HepG2 (cell line): ENCODE data around the gene ING2. TPM values are rescaled to one million over a fixed set of nuclear protein-coding genes. Genes with fewer than 3 reads are reported as not detected.

Experiments
- ATAC-seq: fragments of 200-7000 bp; cut with Tn5 transposase; 3 replicates; pipeline ENCODE4 v1.9.1; 2020; ENCODE audit warnings: mild to moderate bottlenecking, moderate library complexity
- BruUV-seq: library from RNA; stranded (reverse); fragments of 400-500 nt; replicated peaks from 2 replicates; lab custom pipeline; 2021; lab: Mats Ljungman, UMichigan
- CTCF ChIA-PET: fragments of 300-600 bp; formaldehyde crosslinking; extraction: SDS; loops from one replicate; lab custom pipeline; 2021; ENCODE audit warnings: low total read pairs, inconsistent platforms, low intra/inter-chr PET ratio; lab: Yijun Ruan, JAX
- POLR2A ChIA-PET: fragments of 350-600 bp; sonication (Branson Sonifier 250); formaldehyde crosslinking; loops from one replicate; lab custom pipeline; 2020; ENCODE audit warnings: antibody characterized with exemption, inconsistent platforms; lab: Yijun Ruan, JAX
- DNase-seq: peaks from one replicate; pipeline ENCODE4 v3.0.0-alpha.2; 2015; ENCODE audit warnings: low spot score
- FAIRE-seq: peaks from 3 replicates; lab custom pipeline; 2011; peaks lifted over from hg19 to GRCh38; lab: Jason Lieb, UNC
- H2AFZ ChIP-seq: one replicate; pipeline ENCODE4 v1.6.1; 2011; ENCODE audit warnings: low read length, inconsistent platforms
- H3K27ac ChIP-seq: fragments of 300-600 bp; 3 replicates; pipeline ENCODE4 v1.8.0; 2011; ENCODE audit warnings: mixed run types, mild to moderate bottlenecking, mixed read lengths, low read length, inconsistent platforms; ENCODE audit not compliant: insufficient read depth; ENCODE audit errors: extremely low read length
- H3K27me3 ChIP-seq, 2 experiments: fragments of 200-600 bp in 1 of 2; 2 replicates in 1 of 2; 3 replicates in 1 of 2; pipeline versions ENCODE4 v1.6.0 to v1.8.0; 2011; ENCODE audit warnings: low read length in 2 of 2, mild to moderate bottlenecking in 2 of 2, moderate library complexity in 2 of 2, inconsistent platforms in 1 of 2; ENCODE audit not compliant: insufficient read depth in 2 of 2, control insufficient read depth in 1 of 2
- H3K36me3 ChIP-seq, 2 experiments: fragments of 200-600 bp in 1 of 2; replicated peaks in 1 of 2; 2 replicates in 1 of 2; 3 replicates in 1 of 2; pipeline versions ENCODE4 v1.5.1 to v1.8.0; 2011; ENCODE audit warnings: low read length in 2 of 2, inconsistent platforms in 1 of 2; ENCODE audit not compliant: insufficient read depth in 2 of 2, control insufficient read depth in 1 of 2
- H3K4me1 ChIP-seq: 2 replicates; pipeline ENCODE4 v1.5.1; 2012; ENCODE audit warnings: low read length, inconsistent platforms; ENCODE audit not compliant: insufficient read depth
- H3K4me2 ChIP-seq: 2 replicates; pipeline ENCODE4 v1.6.0; 2011; ENCODE audit warnings: low read depth, low read length, inconsistent platforms
- H3K4me3 ChIP-seq, 3 experiments: fragments of 200-600 bp in 1 of 3; sonication (generic), shearing (Covaris generic) in 1 of 3; replicated peaks in 1 of 3; 2 replicates each; pipeline ENCODE4 v1.5.1; 2011 to 2016; ENCODE audit warnings: low read length in 3 of 3, inconsistent platforms in 2 of 3, low read depth in 2 of 3, mild to moderate bottlenecking in 2 of 3, control low read depth in 1 of 3, mixed read lengths in 1 of 3; ENCODE audit not compliant: insufficient read depth in 1 of 3
- H3K79me2 ChIP-seq: one replicate; pipeline ENCODE4 v1.6.1; 2011; ENCODE audit warnings: low read length, inconsistent platforms; ENCODE audit not compliant: insufficient read depth
- H3K9ac ChIP-seq: 2 replicates; pipeline ENCODE4 v1.6.0; 2011; ENCODE audit warnings: mild to moderate bottlenecking, low read depth, low read length, inconsistent platforms; ENCODE audit not compliant: insufficient read depth
- H3K9me3 ChIP-seq: 2 replicates; pipeline ENCODE4 v1.5.1; 2012; ENCODE audit warnings: mild to moderate bottlenecking, low read length
- H4K20me1 ChIP-seq: 2 replicates; pipeline ENCODE4 v1.6.0; 2011; ENCODE audit warnings: inconsistent platforms, mild to moderate bottlenecking, low read length, moderate library complexity; ENCODE audit not compliant: insufficient read depth
- CBX2 ChIP-seq, 2 experiments: fragments of 200-600 bp in 1 of 2; sonication (generic); formaldehyde crosslinking in 1 of 2; IDR thresholded peaks; 2 replicates each; pipeline versions ENCODE4 v1.7.0 to v1.8.1; 2018 to 2022; ENCODE audit warnings: low read depth in 2 of 2, low read length in 1 of 2, mild to moderate bottlenecking in 1 of 2, missing genetic modification reagents in 1 of 2
- EZH2 ChIP-seq: conservative IDR thresholded peaks from 2 replicates; pipeline ENCODE4 v1.6.1; 2012; ENCODE audit warnings: mild to moderate bottlenecking, low read depth, low read length, moderate library complexity
- ISX ChIP-seq: sonication (generic); formaldehyde crosslinking; conservative IDR thresholded peaks from 2 replicates; pipeline ENCODE4 v1.5.0; 2020; ENCODE audit warnings: missing genetic modification reagents
- MNT ChIP-seq: fragments of 450-650 bp; IDR thresholded peaks from 2 replicates; pipeline ENCODE4 v1.6.1; 2016
- NR1H2 ChIP-seq: sonication (generic); formaldehyde crosslinking; IDR thresholded peaks from 2 replicates; pipeline ENCODE4 v1.8.1; 2022; ENCODE audit warnings: low read depth, missing genetic modification reagents, borderline replicate concordance
- SCMH1 ChIP-seq: sonication (generic); formaldehyde crosslinking; IDR thresholded peaks from 2 replicates; pipeline ENCODE4 v1.9.0; 2021; ENCODE audit warnings: missing genetic modification reagents, mild to moderate bottlenecking, borderline replicate concordance
- ZFP82 ChIP-seq: sonication (generic); formaldehyde crosslinking; IDR thresholded peaks from 2 replicates; pipeline ENCODE4 v1.5.1; 2020; ENCODE audit warnings: mild to moderate bottlenecking, missing genetic modification reagents, borderline replicate concordance
- ZNF10 ChIP-seq: sonication (generic); formaldehyde crosslinking; IDR thresholded peaks from 2 replicates; pipeline ENCODE4 v1.4.0; 2020; ENCODE audit warnings: mild to moderate bottlenecking, low read depth, missing genetic modification reagents, borderline replicate concordance
- WGBS: methylation state at CpG from one replicate; pipeline ENCODE4 v1.1.6; 2017; ENCODE audit warnings: low lambda C conversion rate; 5-methylcytosine and 5-hydroxymethylcytosine counted together
- in situ Hi-C: cut with HindIII; loops from 2 replicates; pipeline ENCODE4 v1.10.0; 2017; ENCODE audit warnings: low pct_unique_long_range_greater_than_20kb; ENCODE audit not compliant: extremely low pct_ligation_motif_present
- intact Hi-C: fragments of 100-400 bp; cut with micrococcal nuclease; formaldehyde crosslinking; loops from one replicate; pipeline ENCODE4 v1.10.0; 2022; ENCODE audit not compliant: unreplicated experiment
- polyA plus RNA-seq, 8 experiments: library from polyadenylated mRNA; depleted of rRNA in 3 of 8; stranded (reverse) in 7 of 8; unstranded in 1 of 8; fragments of >200 nt; fragmentation: Illumina TruSeq in 4 of 8; extraction: Trizol in 4 of 8; gene quantifications; 2 replicates each; pipeline versions ENCODE4 v1.2.1 to v1.2.3, GENCODE V29; 2011 to 2016; ENCODE audit warnings: low read depth in 4 of 8, missing spikeins in 1 of 8, mixed read lengths in 1 of 8; ENCODE audit not compliant: insufficient read depth in 1 of 8
- total RNA-seq, 5 experiments: library from RNA; depleted of rRNA; stranded (reverse); fragments of >200 nt; fragmentation: Illumina TruSeq; extraction: Trizol; gene quantifications; 2 replicates each; pipeline ENCODE4 v1.2.3, GENCODE V29; 2016; ENCODE audit warnings: low read depth in 1 of 5
- TF ChIP-seq, protein P1 (sequence below): sonication (generic); formaldehyde crosslinking; IDR thresholded peaks from 2 replicates; pipeline ENCODE4 v1.4.0; 2020; ENCODE audit warnings: missing genetic modification reagents
- TF ChIP-seq, protein P2 (sequence below), 2 experiments: sonication (generic) in 1 of 2; formaldehyde crosslinking in 1 of 2; IDR thresholded peaks; 2 replicates each; pipeline versions ENCODE4 v1.5.1 to v1.6.1; 2011 to 2020; ENCODE audit warnings: borderline replicate concordance in 1 of 2, low read depth in 1 of 2, low read length in 1 of 2, mild to moderate bottlenecking in 1 of 2, missing genetic modification reagents in 1 of 2, moderate library complexity in 1 of 2
- TF ChIP-seq, protein P3 (sequence below): sonication (generic); formaldehyde crosslinking; conservative IDR thresholded peaks from 2 replicates; pipeline ENCODE4 v1.4.0; 2020; ENCODE audit warnings: missing genetic modification reagents
- TF ChIP-seq, protein P4 (sequence below): sonication (generic); formaldehyde crosslinking; IDR thresholded peaks from 2 replicates; pipeline ENCODE4 v1.5.1; 2020; ENCODE audit warnings: mild to moderate bottlenecking, missing genetic modification reagents, borderline replicate concordance

The ING2 gene
- total and polyA plus RNA-seq, 2 of the 13 experiments (the other 11 are each of a cell fraction or from before 2014, with no cell fraction given) = 6.6 to 12.4 TPM

- no peak overlapping the region for H3K9ac ChIP-seq
- H4K20me1 ChIP-seq = no peaks in the 10 kb centered on the region
- DNase-seq (no peak), ATAC-seq (no peak), FAIRE-seq (no peak)
- H3K4me2 ChIP-seq = no peak overlapping the region
- H3K9me3 ChIP-seq = no peaks in the 10 kb centered on the region
- no peaks in the 10 kb centered on the region for H3K36me3 ChIP-seq
- intact Hi-C loops = no loop called here
- BruUV-seq = no TSS peak
- no peaks in the 10 kb centered on the region; a peak in 1 of 5 replicates for H3K27me3 ChIP-seq
- POLR2A ChIA-PET = no interaction called here
- in situ Hi-C loops = no loop called here
- WGBS = 9% methylated on average over 3 of the region's 3 CpGs
- H3K4me3 ChIP-seq = no peak overlapping the region
- no peak overlapping the region for H2AFZ ChIP-seq
- no peak overlapping the region for H3K27ac ChIP-seq
- no peaks in the 10 kb centered on the region for H3K4me1 ChIP-seq
- CTCF ChIA-PET = no interaction called here
- H3K79me2 ChIP-seq = no peaks in the 10 kb centered on the region
- TF ChIP-seq, protein P1, sequence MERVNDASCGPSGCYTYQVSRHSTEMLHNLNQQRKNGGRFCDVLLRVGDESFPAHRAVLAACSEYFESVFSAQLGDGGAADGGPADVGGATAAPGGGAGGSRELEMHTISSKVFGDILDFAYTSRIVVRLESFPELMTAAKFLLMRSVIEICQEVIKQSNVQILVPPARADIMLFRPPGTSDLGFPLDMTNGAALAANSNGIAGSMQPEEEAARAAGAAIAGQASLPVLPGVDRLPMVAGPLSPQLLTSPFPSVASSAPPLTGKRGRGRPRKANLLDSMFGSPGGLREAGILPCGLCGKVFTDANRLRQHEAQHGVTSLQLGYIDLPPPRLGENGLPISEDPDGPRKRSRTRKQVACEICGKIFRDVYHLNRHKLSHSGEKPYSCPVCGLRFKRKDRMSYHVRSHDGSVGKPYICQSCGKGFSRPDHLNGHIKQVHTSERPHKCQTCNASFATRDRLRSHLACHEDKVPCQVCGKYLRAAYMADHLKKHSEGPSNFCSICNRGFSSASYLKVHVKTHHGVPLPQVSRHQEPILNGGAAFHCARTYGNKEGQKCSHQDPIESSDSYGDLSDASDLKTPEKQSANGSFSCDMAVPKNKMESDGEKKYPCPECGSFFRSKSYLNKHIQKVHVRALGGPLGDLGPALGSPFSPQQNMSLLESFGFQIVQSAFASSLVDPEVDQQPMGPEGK (CRISPR knock-in tag) = no peak
- TF ChIP-seq CBX2 (IDR thresholded peaks at IDR 0.05; ENCODE audit: low read depth, low read length) = no peak
- TF ChIP-seq CBX2 (CRISPR knock-in tag; IDR thresholded peaks at IDR 0.05; ENCODE audit: low read depth) = no peak
- TF ChIP-seq, protein P2, sequence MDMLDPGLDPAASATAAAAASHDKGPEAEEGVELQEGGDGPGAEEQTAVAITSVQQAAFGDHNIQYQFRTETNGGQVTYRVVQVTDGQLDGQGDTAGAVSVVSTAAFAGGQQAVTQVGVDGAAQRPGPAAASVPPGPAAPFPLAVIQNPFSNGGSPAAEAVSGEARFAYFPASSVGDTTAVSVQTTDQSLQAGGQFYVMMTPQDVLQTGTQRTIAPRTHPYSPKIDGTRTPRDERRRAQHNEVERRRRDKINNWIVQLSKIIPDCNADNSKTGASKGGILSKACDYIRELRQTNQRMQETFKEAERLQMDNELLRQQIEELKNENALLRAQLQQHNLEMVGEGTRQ (IDR thresholded peaks at IDR 0.05; ENCODE audit: low read depth, low read length) = no peak
- TF ChIP-seq, protein P2 (CRISPR knock-in tag; IDR thresholded peaks at IDR 0.05; ENCODE audit: borderline replicate concordance) = no peak
- no peak for TF ChIP-seq ZNF10 (CRISPR knock-in tag)
- TF ChIP-seq ZFP82 (CRISPR knock-in tag) = no peak
- TF ChIP-seq EZH2 = no peak
- no peak for TF ChIP-seq MNT
- TF ChIP-seq NR1H2 (CRISPR knock-in tag) = no peak
- TF ChIP-seq SCMH1 = no peak
- TF ChIP-seq, protein P3, sequence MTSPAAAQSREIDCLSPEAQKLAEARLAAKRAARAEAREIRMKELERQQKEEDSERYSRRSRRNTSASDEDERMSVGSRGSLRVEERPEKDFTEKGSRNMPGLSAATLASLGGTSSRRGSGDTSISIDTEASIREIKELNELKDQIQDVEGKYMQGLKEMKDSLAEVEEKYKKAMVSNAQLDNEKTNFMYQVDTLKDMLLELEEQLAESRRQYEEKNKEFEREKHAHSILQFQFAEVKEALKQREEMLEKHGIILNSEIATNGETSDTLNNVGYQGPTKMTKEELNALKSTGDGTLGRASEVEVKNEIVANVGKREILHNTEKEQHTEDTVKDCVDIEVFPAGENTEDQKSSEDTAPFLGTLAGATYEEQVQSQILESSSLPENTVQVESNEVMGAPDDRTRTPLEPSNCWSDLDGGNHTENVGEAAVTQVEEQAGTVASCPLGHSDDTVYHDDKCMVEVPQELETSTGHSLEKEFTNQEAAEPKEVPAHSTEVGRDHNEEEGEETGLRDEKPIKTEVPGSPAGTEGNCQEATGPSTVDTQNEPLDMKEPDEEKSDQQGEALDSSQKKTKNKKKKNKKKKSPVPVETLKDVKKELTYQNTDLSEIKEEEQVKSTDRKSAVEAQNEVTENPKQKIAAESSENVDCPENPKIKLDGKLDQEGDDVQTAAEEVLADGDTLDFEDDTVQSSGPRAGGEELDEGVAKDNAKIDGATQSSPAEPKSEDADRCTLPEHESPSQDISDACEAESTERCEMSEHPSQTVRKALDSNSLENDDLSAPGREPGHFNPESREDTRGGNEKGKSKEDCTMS (CRISPR knock-in tag) = no peak
- TF ChIP-seq ISX = no peak
- TF ChIP-seq, protein P4, sequence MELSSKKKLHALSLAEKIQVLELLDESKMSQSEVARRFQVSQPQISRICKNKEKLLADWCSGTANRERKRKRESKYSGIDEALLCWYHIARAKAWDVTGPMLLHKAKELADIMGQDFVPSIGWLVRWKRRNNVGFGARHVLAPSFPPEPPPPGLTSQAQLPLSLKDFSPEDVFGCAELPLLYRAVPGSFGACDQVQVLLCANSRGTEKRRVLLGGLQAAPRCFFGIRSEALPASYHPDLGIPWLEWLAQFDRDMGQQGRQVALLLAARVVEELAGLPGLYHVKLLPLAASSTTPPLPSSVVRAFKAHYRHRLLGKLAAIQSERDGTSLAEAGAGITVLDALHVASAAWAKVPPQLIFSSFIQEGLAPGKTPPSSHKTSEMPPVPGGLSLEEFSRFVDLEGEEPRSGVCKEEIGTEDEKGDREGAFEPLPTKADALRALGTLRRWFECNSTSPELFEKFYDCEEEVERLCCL = no peak
Measured at GRCh38 chr4:183556947-183557346, 52.1 kb downstream of the ING2 start.
